Measurements from ENCODE around the gene KCNF1. TPM values are rescaled to one million over a fixed set of nuclear protein-coding genes. Genes with fewer than 3 reads are reported as not detected.
A peak's percentile ranks its signal among the peaks of the same experiment; 100 is the strongest.

Gene KCNF1
- total RNA-seq, 1 donor from 2014 or later, result not detected

GRCh38 chr2:10880586-10881321 lies 31.0 kb upstream of the KCNF1 start:
- ATAC-seq, result no peak

GRCh38 chr2:10882568-10882967 lies 29.2 kb upstream of the KCNF1 start:
- no peak for ATAC-seq

GRCh38 chr2:10883066-10883465 lies 28.7 kb upstream of the KCNF1 start:
- no peak for ATAC-seq

GRCh38 chr2:10883801-10884478 lies 27.8 kb upstream of the KCNF1 start:
- no peak for ATAC-seq

GRCh38 chr2:10884574-10884975 lies 27.2 kb upstream of the KCNF1 start:
- ATAC-seq, result no peak

- ATAC-seq, result no peak
Observed at GRCh38 chr2:10885094-10885860, 26.5 kb upstream of the KCNF1 start.

GRCh38 chr2:10887476-10887875 lies 24.3 kb upstream of the KCNF1 start:
- no peak for ATAC-seq

GRCh38 chr2:10889651-10890215 lies 22.0 kb upstream of the KCNF1 start:
- no peak for ATAC-seq

- ATAC-seq, result no peak
Observed at GRCh38 chr2:10890706-10891270, 20.9 kb upstream of the KCNF1 start.

- no peak for ATAC-seq
Observed at GRCh38 chr2:10891390-10891789, 20.3 kb upstream of the KCNF1 start.

GRCh38 chr2:10891848-10892247 lies 19.9 kb upstream of the KCNF1 start:
- no peak for ATAC-seq

GRCh38 chr2:10892316-10892715 lies 19.4 kb upstream of the KCNF1 start:
- ATAC-seq, result no peak

GRCh38 chr2:10892796-10893350 lies 18.9 kb upstream of the KCNF1 start:
- no peak for ATAC-seq

GRCh38 chr2:10894264-10894935 lies 17.3 kb upstream of the KCNF1 start:
- no peak for ATAC-seq

GRCh38 chr2:10895231-10895630 lies 16.5 kb upstream of the KCNF1 start:
- no peak for ATAC-seq

GRCh38 chr2:10897956-10898355 lies 13.8 kb upstream of the KCNF1 start:
- no peak for ATAC-seq

- ATAC-seq, result no peak
Observed at GRCh38 chr2:10900216-10901109, 11.3 kb upstream of the KCNF1 start.

GRCh38 chr2:10901160-10901939 lies 10.4 kb upstream of the KCNF1 start:
- ATAC-seq, result peak; percentile 77

- no peak for ATAC-seq
Observed at GRCh38 chr2:10903861-10904210, 7.9 kb upstream of the KCNF1 start.

- ATAC-seq, result no peak
Observed at GRCh38 chr2:10904455-10904854, 7.3 kb upstream of the KCNF1 start.

Data from esophagus mucosa (tissue), 1 donor.